ENCODE measurements around the gene IGSF23.
A peak's percentile ranks its signal among the peaks of the same experiment; 100 is the strongest.
"Not testable (repeated sequence)": the region's sequence is repeated elsewhere in the genome, so short reads cannot be mapped to it uniquely, and the experiment has no call there.

Gene IGSF23

DNA sequence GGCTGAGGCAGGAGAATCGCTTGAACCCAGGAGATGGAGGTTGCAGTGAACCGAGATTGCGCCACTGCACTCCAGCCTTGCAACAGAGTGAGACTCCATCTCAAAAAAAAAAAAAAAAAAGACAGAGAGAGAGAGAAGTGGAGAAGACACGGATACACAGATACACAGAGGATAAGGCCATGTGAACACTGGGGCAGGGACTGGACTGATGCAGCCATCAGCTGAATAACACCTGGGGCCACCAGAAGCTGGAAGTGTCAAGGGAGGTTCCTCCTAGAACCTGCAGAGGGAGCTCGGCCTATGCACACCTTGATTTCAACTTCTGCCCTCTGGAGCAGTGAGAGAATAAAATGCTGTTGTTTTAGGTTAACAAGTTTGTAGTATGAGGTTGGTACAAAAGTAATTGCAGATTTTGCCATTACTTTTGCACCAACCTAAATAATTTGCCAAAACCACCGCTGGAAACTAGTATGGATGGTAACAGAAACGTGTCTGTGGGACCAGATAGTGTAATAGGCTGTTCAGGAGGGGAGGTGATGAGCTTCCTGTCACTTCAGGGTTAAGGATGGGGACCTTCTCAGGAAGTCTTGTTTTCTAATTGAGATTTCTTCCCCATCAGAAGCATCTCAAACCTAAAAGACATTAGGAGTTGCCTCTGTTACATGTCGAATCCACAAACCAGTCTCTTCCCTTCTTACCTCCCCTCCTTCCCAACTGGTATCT is 36.4 kb upstream of the IGSF23 start:
- TF ChIP-seq JUND (IDR thresholded peaks at IDR 0.05; ENCODE audit: low read depth), result no peak
- peak in 1 of 2 experiments; percentile 73 for DNase-seq (ENCODE audit: low read depth in 1 of 2, low spot score in 1 of 2)
- in situ Hi-C loops (cut with HindIII; ENCODE audit: low pct_unique_long_range_greater_than_20kb, low sequenced_read_pairs), result no loop called here

DNA sequence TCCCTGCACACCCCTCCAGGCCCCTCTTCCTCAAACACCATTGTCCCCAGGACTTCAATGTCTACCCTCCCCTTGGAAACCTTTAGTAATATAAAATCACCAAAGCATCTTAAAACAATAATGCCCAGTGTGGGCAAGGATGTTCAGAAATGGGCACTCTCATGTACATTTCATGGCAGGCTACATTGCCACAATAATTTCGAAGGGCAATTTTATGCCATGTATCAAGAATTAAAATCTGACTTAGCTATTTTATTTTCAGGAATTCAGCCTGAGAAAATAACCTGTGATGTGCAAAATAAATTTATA is 35.8 kb upstream of the IGSF23 start:
- no peak for TF ChIP-seq JUND (IDR thresholded peaks at IDR 0.05; ENCODE audit: low read depth)
- in situ Hi-C loops (cut with HindIII; ENCODE audit: low pct_unique_long_range_greater_than_20kb, low sequenced_read_pairs), result no loop called here

DNA sequence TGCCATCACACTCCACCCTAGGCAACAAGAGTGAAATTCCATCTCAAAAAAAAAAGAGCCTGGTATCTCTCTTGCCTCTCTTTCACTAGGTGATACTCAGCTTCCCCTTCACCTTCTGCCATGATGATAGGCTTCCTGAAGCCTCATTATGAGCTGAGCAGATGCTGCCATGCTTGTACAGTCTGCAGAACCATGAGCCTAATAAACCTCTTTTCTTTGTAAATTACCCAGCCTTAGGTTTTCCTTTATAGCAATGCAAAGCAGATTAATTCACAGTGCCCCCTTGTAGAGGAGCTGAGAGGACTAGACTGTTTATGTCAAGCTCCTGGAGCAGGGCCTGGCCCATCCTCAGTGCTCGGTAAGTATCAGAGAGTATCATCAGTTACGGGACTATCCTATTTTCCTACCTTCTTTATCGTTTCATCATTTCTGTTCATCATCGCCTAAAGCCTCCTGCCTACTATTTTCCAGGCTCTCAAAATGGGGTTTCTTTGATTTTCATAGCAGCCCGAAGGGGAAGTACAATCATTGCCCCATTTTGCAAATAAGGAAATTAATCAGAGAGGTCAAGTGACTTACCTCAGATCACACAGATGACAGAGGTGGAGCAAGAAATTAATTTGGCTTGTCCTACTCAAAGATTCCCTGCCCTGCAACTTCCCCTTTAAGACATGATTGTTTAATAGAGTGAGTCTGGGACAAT is 33.5 kb upstream of the IGSF23 start:
- no peak for DNase-seq (ENCODE audit: low read depth in 1 of 2, low spot score in 1 of 2)
- no peak for TF ChIP-seq JUND (IDR thresholded peaks at IDR 0.05; ENCODE audit: low read depth)
- in situ Hi-C loops (cut with HindIII; ENCODE audit: low pct_unique_long_range_greater_than_20kb, low sequenced_read_pairs), result no loop called here

More for the DNA sequence above, 35.8 kb upstream of the IGSF23 start:
- DNase-seq (ENCODE audit: low read depth in 1 of 2, low spot score in 1 of 2), result no peak

DNA sequence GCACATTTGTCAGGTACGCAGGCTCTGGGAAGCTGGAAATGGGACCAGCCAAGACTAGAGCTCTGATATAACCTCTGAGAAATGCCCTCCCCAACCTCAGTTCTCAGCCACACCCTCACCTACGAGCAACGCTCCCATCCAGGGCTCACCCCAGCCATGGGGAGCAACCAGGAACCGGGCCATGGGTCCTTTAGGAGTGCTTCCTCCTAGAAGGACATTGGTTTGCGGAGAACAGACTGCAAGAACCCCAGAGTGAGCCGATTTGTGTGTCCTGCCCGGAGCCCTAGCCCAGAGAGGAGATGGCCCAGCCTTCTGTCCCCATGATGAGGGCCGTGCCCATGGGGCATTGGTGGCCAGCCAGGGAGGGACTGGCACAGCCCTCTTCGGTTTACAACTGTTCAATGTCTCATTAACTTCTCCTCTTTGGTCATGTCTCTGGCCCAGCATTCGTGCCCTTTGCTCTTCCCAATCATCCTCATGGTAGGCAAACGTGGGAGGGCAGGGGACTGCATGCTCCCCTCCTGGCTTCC is 32.9 kb upstream of the IGSF23 start:
- TF ChIP-seq JUND (IDR thresholded peaks at IDR 0.05; ENCODE audit: low read depth), result no peak
- DNase-seq (ENCODE audit: low read depth in 1 of 2, low spot score in 1 of 2), result no peak
- in situ Hi-C loops (cut with HindIII; ENCODE audit: low pct_unique_long_range_greater_than_20kb, low sequenced_read_pairs), result no loop called here

DNA sequence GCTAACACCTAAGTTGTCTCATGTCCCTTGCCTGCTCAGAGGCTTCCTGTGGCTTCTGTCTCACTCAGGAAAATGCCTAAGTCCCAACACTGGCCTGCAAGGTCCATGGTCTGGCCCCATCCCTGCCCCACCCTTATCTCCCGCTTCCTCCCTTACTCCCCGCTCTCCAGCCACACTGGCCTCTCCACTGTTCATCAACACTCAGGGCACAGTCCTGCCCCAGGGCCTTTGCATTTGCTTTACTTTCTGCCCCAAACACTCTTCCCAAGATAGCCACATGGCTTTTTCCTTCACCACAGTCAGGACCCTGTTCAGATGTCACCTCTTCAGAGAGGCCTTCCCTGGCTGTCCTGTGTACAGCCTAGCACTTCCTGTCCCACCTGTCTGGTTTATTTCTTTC is 32.1 kb upstream of the IGSF23 start:
- no peak for DNase-seq (ENCODE audit: low read depth in 1 of 2, low spot score in 1 of 2)
- in situ Hi-C loops (cut with HindIII; ENCODE audit: low pct_unique_long_range_greater_than_20kb, low sequenced_read_pairs), result no loop called here
- TF ChIP-seq JUND (IDR thresholded peaks at IDR 0.05; ENCODE audit: low read depth), result no peak

DNA sequence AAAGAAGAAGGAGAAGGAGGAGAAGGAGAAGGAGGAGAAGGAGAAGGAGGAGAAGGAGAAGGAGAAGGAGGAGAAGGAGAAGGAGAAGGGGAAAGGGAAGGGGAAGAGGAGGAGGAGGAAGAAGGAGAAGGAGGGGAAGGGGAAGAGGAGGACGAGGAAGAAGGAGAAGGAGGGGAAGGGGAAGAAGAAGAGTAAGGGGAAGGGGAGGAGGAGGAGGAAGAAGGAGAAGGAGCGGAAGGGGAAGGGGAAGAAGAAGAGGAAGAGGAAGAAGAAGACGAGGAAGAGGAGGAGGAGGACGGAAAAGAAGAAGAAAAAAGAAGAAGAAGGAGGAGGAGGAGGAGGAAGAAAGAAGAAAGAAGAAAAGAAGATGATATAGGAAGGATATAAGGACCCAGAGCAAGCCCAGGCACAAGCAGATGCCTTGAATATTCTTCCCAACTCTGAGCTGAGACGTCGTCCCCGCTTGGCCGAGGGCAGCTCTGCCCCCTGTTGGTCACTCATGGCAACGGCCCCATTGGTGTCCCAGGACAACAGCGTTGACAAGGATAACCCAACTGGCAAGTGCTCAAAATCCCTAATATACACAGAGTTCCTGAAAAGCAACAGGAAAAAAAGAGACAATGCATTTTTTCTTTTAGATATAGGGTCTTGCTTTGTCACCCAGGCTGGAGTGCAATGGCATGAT is 30.6 kb upstream of the IGSF23 start:
- DNase-seq (ENCODE audit: low read depth in 1 of 2, low spot score in 1 of 2), result peak in 1 of 2 experiments; percentile 43
- no peak for TF ChIP-seq JUND (IDR thresholded peaks at IDR 0.05; ENCODE audit: low read depth)
- in situ Hi-C loops (cut with HindIII; ENCODE audit: low pct_unique_long_range_greater_than_20kb, low sequenced_read_pairs), result no loop called here

DNA sequence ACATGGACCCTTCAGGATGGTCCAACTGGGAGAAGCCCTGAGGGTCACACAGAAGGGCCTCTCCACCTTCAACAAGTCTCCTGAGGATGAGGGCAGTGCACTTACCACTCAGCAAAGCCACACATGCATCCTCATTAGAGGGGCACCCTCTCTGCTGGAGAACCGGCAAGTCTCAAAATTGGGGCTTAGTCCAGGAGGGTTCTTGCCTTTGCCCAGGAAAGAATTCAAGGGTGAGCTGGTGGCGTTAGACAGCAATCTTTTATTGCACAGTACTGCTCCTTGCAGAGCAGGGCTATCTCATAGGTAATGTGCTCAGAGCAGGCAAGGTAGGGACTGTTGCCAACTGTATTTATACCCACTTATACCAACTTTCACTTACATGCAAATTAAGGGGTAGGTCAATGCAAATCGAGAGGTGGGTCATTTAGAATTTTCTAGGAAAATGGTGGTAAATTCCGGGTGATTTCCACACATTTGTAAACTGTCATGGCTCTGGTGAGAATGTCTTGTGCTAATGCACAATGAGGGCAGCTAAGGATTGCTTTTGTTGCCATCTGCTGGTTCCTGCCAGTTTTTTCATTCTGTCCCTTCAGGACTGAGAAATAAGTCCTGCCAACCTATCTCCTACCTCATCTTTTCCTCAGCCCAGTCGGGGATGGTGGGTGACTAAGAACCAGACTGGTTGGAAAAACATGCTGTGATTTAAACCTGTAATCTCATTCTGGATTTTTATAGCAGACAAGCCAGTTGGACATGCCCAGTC is 27.8 kb upstream of the IGSF23 start:
- no peak for TF ChIP-seq JUND (IDR thresholded peaks at IDR 0.05; ENCODE audit: low read depth)
- in situ Hi-C loops (cut with HindIII; ENCODE audit: low pct_unique_long_range_greater_than_20kb, low sequenced_read_pairs), result no loop called here

DNA sequence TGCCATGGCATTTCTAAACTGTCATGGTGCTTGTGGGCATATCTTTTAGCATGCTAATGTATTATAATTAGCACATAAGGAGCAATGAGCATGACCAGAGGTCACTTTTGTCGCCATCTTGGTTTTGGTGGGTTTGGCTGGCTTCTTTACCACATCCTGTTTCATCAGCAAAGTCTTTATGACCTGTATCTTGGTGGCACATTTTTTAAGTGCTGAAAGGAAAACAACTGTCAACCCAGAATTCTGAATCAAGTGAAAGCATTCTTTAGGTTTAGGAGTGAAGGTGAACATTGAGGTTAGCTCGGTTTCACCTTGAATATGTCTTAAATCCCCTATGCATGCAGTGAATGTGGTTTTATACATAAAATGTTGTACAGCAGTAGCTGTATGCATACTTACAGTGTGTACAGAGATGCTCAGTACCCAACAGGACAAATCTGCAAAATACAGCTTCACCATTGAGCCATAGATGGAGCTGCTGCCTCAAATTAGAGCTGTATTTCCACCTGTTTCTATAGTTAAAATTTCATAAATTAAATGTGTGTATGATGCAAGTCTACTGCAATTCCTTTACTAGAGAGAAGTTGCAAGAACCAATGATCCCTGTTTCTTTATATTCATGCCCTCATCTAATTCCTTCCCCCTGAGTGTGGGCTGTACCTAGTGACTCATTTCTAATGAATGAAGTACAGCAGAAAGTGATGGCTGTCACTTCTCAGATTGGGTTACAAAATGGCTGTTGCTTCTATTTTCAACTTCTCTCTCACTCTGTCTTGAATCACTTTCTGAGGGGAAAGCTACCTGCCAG is 25.2 kb upstream of the IGSF23 start:
- in situ Hi-C loops (cut with HindIII; ENCODE audit: low pct_unique_long_range_greater_than_20kb, low sequenced_read_pairs), result no loop called here

More for the DNA sequence above, 27.8 kb upstream of the IGSF23 start:
- peak in 1 of 2 experiments; percentile 65 for DNase-seq (ENCODE audit: low read depth in 1 of 2, low spot score in 1 of 2)

DNA sequence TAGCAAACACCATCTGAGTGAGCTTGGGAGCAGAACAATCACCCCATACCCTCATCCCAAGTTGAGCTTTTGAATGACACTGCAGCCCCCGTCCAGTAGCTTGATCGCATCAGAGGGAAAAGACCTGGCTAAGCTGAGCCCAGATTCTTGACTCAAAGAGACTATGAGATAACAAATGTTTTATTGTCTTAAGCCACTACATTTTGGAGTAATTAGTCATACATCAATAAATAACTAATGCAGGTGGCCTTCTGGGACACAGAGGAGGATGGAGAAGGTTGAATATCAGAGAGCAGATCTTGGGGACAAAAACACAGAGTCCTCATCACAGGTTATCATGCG is 24.6 kb upstream of the IGSF23 start:
- TF ChIP-seq JUND (IDR thresholded peaks at IDR 0.05; ENCODE audit: low read depth), result no peak
- no peak for DNase-seq (ENCODE audit: low read depth in 1 of 2, low spot score in 1 of 2)
- in situ Hi-C loops (cut with HindIII; ENCODE audit: low pct_unique_long_range_greater_than_20kb, low sequenced_read_pairs), result no loop called here

More for the DNA sequence above, 25.2 kb upstream of the IGSF23 start:
- peak in 1 of 2 experiments; percentile 63 for DNase-seq (ENCODE audit: low read depth in 1 of 2, low spot score in 1 of 2)
- TF ChIP-seq JUND (IDR thresholded peaks at IDR 0.05; ENCODE audit: low read depth), result no peak

DNA sequence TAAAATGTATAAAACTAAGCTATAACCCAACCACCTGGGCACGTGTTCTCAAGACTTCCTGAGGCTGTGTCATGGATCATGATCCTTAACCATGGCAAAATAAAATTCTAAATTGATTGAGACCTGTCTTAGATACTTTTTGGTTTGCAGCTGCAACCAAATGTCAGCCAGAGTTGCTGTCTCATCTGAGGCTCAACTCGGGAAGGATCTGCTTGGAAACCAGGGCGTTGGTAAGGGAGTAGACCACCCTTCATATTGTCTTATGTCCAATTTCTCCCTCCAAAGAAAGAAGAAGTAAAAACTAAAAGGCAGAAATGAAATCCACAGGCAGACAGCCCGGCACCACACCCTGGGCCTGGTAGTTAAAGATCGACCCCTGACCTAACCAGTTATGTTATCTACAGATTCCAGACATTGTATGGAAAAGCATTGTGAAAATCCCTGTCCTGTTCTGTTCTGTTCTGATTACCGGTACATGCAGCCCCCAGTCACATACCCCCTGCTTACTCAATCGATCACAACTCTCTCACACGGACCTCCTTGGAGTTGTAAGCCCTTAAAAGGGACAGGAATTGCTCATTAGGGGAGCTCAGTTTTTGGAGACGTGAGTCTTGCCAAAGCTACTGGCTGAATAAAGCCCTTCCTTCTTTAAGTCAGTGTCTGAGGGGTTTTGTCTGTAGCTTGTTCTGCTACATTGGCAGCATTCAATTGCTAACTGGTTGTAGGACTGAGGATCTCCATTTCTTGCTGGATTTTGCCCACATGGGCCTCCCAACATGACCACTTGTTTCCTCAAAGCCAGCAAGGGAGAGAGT is 22.9 kb upstream of the IGSF23 start:
- DNase-seq (ENCODE audit: low read depth in 1 of 2, low spot score in 1 of 2), result no peak
- in situ Hi-C loops (cut with HindIII; ENCODE audit: low pct_unique_long_range_greater_than_20kb, low sequenced_read_pairs), result no loop called here
- no peak for TF ChIP-seq JUND (IDR thresholded peaks at IDR 0.05; ENCODE audit: low read depth)

DNA sequence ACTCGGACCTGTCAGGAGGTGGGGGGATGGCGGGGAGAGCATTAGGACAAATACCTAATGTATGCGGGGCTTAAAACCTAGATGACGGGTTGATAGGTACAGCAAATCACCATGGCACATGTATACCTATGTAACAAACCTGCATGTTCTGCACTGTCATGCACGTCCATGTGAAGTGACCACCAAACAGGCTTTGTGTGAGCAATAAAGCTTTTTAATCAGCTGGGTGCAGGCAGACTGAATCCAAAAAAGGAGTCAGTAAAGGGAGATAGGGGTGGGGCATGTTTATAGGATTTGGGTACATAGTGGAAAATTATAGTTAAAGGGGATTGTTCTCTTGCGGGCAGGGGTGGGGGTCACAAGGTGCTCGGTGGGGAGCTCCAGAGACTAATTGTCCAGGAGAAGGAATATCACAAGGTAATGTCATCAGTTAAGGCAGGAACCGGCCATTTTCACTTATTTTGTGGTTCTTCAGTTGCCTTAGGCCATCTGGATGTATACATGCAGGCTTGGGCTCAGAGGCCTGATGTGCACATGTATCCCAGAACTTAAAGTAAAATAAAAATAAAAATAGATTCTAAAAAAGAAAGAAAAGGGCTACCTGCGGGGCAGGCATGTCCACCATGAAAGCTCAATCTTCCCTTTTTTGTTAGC is 21.9 kb upstream of the IGSF23 start:
- DNase-seq (ENCODE audit: low read depth in 1 of 2, low spot score in 1 of 2); in situ Hi-C loops (cut with HindIII; ENCODE audit: low pct_unique_long_range_greater_than_20kb, low sequenced_read_pairs): not testable (repeated sequence)
